ENCODE measurements around the gene CFAP61.

DNA sequence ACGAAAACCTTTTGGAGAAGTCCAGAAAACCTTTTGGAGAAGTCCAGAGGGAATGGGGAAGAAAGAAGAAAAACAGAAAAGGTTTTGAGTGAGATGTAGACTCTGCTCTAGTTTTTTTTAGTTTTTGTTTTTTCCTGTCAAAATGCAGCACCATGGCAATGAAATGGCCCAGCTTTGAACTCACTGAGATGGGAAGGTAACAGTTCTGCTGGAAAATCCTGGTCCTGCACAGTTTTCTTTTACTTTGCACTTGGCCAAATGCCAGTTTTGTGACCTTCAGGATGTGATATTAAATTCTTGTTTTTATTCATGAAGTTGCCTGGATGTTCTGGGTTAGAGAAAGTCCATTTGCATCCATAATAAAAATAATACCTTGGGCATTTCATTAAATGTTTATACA is 145.7 kb downstream of the CFAP61 start:
- TF ChIP-seq, protein P1, sequence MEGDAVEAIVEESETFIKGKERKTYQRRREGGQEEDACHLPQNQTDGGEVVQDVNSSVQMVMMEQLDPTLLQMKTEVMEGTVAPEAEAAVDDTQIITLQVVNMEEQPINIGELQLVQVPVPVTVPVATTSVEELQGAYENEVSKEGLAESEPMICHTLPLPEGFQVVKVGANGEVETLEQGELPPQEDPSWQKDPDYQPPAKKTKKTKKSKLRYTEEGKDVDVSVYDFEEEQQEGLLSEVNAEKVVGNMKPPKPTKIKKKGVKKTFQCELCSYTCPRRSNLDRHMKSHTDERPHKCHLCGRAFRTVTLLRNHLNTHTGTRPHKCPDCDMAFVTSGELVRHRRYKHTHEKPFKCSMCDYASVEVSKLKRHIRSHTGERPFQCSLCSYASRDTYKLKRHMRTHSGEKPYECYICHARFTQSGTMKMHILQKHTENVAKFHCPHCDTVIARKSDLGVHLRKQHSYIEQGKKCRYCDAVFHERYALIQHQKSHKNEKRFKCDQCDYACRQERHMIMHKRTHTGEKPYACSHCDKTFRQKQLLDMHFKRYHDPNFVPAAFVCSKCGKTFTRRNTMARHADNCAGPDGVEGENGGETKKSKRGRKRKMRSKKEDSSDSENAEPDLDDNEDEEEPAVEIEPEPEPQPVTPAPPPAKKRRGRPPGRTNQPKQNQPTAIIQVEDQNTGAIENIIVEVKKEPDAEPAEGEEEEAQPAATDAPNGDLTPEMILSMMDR (IDR thresholded peaks at IDR 0.05; ENCODE audit: low read depth, low read length), result no peak
- TF ChIP-seq POLR2A (IDR thresholded peaks at IDR 0.05; ENCODE audit: extremely low read depth, insufficient read length) (no peak), MYC (IDR thresholded peaks at IDR 0.05; ENCODE audit: low read depth, low read length) (no peak)
- TF ChIP-seq, protein P2, sequence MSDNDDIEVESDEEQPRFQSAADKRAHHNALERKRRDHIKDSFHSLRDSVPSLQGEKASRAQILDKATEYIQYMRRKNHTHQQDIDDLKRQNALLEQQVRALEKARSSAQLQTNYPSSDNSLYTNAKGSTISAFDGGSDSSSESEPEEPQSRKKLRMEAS (IDR thresholded peaks at IDR 0.05; ENCODE audit: low read depth, low read length), result no peak

All from NB4 (cell line).